ENCODE results near the gene TMEM82.

The TMEM82 gene

GRCh38 chr1:15736892-15737261 lies 5.4 kb upstream of the TMEM82 start:
- no peak for DNase-seq

- DNase-seq: no peak
Measured at GRCh38 chr1:15737324-15738319, 4.7 kb upstream of the TMEM82 start.

GRCh38 chr1:15738416-15739113 lies 3.7 kb upstream of the TMEM82 start:
- DNase-seq: no peak

- DNase-seq: no peak
Measured at GRCh38 chr1:15739259-15739658, 3.0 kb upstream of the TMEM82 start.

- no peak for DNase-seq
Measured at GRCh38 chr1:15739745-15740144, 2.6 kb upstream of the TMEM82 start.

- peak; percentile 88 for DNase-seq
Measured at GRCh38 chr1:15740924-15741850, 1.1 kb upstream of the TMEM82 start.

GRCh38 chr1:15744122-15744679 lies 1.9 kb downstream of the TMEM82 start:
- no peak for DNase-seq

GRCh38 chr1:15747378-15747777 lies 5.1 kb downstream of the TMEM82 start:
- no peak for DNase-seq

- no peak for DNase-seq
Measured at GRCh38 chr1:15748264-15748663, 6.0 kb downstream of the TMEM82 start.

GRCh38 chr1:15748690-15749398 lies 6.5 kb downstream of the TMEM82 start:
- DNase-seq: no peak

- no peak for DNase-seq
Measured at GRCh38 chr1:15749399-15750291, 7.3 kb downstream of the TMEM82 start.

- no peak for DNase-seq
Measured at GRCh38 chr1:15750924-15751323, 8.6 kb downstream of the TMEM82 start.

GRCh38 chr1:15751717-15752116 lies 9.4 kb downstream of the TMEM82 start:
- no peak for DNase-seq

GRCh38 chr1:15753776-15754175 lies 11.5 kb downstream of the TMEM82 start:
- no peak for DNase-seq

GRCh38 chr1:15755021-15755645 lies 12.8 kb downstream of the TMEM82 start:
- DNase-seq: no peak

- DNase-seq: no peak
Measured at GRCh38 chr1:15755646-15756040, 13.3 kb downstream of the TMEM82 start.

- DNase-seq: peak; percentile 49
Measured at GRCh38 chr1:15756143-15757015, 14.1 kb downstream of the TMEM82 start.

- no peak for DNase-seq
Measured at GRCh38 chr1:15757016-15757543, 14.8 kb downstream of the TMEM82 start.
